GM06990 (cell line): ENCODE measurements around the gene CA12.
A peak's percentile ranks its signal among the peaks of the same experiment; 100 is the strongest.
"Not testable (repeated sequence)": the region's sequence is repeated elsewhere in the genome, so short reads cannot be mapped to it uniquely, and the experiment has no call there.

Experiments used
- DNase-seq: peaks from one replicate; pipeline ENCODE4 v3.0.0-alpha.2; 2011; ENCODE audit not compliant: insufficient read length; ENCODE audit errors: extremely low read depth
- H3K27me3 ChIP-seq: replicated peaks from 2 replicates; pipeline ENCODE4 v1.6.0; 2011; ENCODE audit warnings: low read length; ENCODE audit not compliant: control insufficient read depth, insufficient read depth
- H3K36me3 ChIP-seq: 2 replicates; pipeline ENCODE4 v1.5.1; 2011; ENCODE audit warnings: low read length; ENCODE audit not compliant: control insufficient read depth, insufficient read depth
- H3K4me3 ChIP-seq: replicated peaks from 2 replicates; pipeline ENCODE4 v1.5.1; 2011; ENCODE audit warnings: low read depth, mild to moderate bottlenecking, control low read depth, low read length
- CTCF ChIP-seq: IDR thresholded peaks from 2 replicates; pipeline ENCODE4 v1.5.1; 2011; ENCODE audit warnings: low read length, control low read depth, mild to moderate bottlenecking, inconsistent platforms; ENCODE audit not compliant: insufficient read depth, poor library complexity, severe bottlenecking

CA12 gene

DNA sequence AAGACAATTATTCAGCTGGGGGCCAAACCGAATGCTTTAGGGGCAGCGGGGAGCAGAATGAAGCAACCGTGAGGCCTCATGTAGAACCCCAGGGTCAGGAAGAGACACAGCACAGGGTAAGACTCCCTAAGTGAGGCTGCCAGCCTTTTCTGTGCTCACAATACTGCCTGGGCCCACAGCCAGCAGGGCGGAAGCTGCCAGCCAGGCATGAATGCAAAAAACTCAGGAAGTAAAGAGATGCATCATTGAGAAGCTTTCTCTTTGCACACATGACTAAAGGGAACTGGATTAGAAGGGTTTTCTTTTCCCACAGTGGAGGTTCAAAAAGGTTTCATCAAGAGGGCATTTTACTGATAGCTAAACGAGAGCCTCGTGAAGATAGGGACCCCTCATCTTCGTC, 33.3 kb downstream of the CA12 start:
- H3K4me3 ChIP-seq = no peak overlapping the region
- H3K27me3 ChIP-seq = peaks cover 1% of the 10 kb centered on the region
- DNase-seq = no peak
- TF ChIP-seq CTCF = no peak
- no peaks in the 10 kb centered on the region for H3K36me3 ChIP-seq

DNA sequence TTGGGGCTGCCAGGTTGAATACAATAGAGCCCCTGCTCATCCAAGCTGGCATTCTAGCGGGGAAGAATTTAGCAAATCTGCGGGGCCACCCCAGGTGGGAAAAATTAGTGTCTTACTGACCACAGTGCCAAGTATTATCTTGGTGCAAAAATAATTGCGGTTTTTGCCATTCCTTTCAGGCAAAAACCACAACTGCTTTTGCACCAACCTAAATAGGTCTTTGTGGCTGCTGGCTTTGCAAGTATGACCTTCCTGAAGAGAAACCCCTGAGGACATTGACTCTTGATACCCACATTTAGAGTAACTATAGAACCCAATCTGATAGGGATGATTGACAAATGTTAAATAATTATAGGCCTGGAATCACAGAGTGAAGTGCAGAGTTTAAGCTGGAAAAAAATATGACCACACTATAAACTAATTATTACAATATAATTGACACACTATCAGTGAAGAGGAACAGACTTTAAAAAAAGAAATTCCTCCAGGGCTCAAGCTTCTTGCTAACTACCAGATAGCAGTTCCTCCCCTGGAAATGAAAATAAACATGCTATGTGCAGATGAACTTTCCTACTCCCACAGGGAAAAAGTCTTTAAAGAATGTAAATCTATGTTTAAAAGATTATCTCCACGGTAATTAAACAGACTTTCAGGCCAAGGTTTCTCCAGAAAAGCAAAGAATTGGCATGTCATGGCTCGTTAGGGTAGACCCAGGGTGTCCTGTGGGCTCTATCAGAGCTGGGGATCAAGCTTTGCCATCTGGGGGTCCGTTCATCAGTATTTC, 34.4 kb downstream of the CA12 start:
- no peak for TF ChIP-seq CTCF

DNA sequence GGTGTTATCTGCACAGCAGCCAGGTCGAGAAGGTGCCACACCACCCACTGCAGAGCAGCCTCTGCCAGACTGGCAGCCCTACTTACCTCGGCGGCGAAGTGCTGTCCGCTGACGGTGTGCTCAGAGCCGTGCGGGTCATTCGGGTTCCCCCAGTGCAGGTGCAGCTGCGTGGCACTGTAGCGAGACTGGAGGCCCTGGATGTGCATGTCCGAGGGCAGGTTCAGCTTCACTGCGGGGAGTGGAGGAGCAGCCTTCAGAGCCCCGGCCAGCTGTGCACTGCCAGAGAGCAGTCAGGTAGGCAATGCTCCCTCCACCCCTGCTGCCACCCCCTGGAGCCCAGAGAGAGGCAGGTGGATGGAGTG, 36.3 kb downstream of the CA12 start:
- peaks cover 1% of the 10 kb centered on the region for H3K27me3 ChIP-seq
- no peak for TF ChIP-seq CTCF
- no peak overlapping the region for H3K4me3 ChIP-seq
- DNase-seq = no peak
- no peaks in the 10 kb centered on the region for H3K36me3 ChIP-seq

More for the DNA sequence above, 34.4 kb downstream of the CA12 start:
- H3K27me3 ChIP-seq = peaks cover 1% of the 10 kb centered on the region
- H3K36me3 ChIP-seq = no peaks in the 10 kb centered on the region
- no peak for DNase-seq
- no peak overlapping the region for H3K4me3 ChIP-seq

DNA sequence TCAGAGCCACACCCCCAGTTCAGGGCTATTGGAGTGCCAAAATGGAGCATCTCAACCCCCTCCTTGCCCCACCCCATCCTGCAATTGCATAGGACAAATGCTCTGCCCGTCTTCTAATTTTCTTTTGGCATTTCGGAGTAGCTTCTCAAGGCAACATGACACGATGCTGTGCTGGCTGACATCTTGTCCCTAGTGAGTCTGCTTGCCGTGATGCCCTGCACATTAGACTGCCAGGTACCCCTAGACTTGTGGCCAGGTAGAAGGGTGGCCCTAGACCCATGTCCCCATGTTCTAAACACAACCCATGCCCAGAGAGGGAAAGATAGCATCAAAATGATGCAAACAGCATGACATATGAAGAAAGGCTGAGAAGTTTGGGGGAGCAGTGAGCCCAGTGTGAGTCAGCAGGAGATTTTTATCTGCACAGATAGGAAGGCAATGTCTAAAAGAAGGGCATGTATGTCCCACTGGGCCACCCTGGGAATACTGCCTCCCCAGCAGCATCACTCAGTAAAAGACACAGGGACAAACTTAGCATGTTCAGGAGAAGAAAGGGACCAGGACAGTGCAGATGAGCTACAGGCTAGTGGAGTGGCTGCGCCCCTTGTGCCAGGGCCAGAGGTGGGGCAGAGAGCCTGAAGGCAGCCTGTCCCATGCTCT, 36.8 kb downstream of the CA12 start:
- Histone ChIP-seq H3K36me3 (no peaks in the 10 kb centered on the region), H3K4me3 (no peak overlapping the region), H3K27me3 (peaks cover 1% of the 10 kb centered on the region)
- DNase-seq = no peak
- no peak for TF ChIP-seq CTCF

DNA sequence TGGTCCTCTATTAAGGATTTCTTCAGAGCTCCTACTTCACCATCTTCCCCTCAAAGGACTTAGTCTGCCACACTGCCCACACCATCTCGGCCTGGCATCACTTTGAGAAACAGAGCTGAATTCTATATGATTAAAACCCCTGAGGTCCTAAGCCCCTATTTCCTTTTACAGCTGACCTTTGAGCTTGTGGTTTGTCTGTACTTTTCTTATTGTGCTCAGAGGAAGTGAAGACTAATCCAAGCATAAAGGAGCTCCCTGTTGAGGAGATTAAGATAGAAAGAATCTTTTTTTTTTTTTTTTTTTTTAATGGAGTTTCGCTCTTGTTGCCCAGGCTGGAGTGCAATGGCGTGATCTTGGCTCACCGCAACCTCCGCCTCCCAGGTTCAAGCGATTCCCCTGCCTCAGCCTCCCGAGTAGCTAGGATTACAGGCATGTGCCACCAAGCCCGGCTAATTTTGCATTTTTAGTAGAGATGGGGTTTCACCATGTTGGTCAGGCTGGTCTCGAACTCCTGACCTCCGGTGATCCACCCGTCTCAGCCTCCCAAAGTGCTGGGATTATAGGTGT, 38.6 kb downstream of the CA12 start:
- H3K27me3 ChIP-seq, H3K4me3 ChIP-seq, H3K36me3 ChIP-seq: not testable (repeated sequence)
- DNase-seq = peak; percentile 14

DNA sequence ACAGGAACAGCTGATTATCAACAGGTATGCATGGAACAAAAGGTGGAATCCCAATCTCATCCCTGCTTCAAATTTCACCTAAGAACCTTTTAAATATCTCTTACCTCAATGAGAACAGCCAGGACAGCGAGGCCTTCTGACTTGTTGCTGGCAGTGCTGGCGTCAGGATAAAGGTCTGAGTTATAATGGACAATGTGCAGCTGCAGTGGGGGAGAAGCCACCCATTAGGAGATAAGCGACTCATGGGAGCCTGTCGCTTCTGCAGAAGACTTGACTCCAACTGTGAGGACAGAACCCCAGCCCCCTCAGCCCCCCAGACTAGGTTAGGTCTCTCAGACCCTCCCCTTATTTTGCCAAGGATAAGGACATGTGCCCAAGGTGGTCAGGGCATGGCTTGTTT, 39.7 kb downstream of the CA12 start:
- TF ChIP-seq CTCF = no peak
- no peaks in the 10 kb centered on the region for H3K36me3 ChIP-seq
- H3K4me3 ChIP-seq = no peak overlapping the region
- DNase-seq = no peak
- peaks cover 1% of the 10 kb centered on the region for H3K27me3 ChIP-seq
